Stimulated activated CD8-positive, alpha-beta memory T cell treated with anti-CD3 and anti-CD28 coated beads, Interleukin-7, amount 100 ng/mL, for 4 hours (primary cell): ENCODE data around the gene C6orf15.
"Not testable (repeated sequence)": the region's sequence is repeated elsewhere in the genome, so short reads cannot be mapped to it uniquely, and the experiment has no call there.

ENCODE experiments used
- DNase-seq, 2 donors: peaks; one replicate each; pipeline ENCODE4 v3.0.0-alpha.2; 2020; ENCODE audit warnings: low read depth in 2 of 2

C6orf15 gene

DNA sequence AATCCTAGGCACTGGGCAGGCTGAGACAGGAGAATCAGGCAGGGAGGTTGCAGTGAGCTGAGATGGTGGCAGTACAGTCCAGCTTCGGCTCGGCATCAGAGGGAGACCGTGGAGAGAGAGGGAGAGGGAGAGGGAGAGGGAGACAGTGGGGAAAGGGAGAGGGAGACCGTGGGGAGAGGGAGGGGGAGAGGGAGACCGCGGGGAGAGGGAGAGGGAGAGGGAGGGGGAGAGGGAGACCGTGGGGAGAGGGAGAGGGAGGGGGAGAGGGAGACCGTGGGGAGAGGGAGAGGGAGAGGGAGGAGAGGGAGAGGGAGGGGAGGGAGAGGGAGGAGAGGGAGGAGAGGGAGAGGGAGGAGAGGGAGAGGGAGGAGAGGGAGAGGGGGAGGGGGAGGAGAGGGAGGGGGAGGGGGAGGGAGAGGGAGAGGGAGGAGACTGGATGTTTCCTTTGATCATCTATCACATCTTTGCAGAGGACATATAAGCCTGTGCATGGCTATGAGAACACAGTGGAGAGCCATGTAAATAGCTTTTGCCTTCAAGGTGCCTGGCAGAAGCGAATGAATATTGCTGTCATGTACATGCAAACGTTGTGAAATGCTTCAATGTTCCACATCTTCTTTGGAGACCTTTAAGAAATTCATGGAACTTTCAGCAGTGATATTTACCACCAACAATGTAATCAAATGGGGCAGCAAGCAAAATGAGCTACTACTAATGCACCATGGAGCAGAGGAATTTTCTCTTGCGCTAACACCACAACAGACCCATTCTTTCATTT lies 44.3 kb downstream of the C6orf15 start:
- not testable (repeated sequence) for DNase-seq

DNA sequence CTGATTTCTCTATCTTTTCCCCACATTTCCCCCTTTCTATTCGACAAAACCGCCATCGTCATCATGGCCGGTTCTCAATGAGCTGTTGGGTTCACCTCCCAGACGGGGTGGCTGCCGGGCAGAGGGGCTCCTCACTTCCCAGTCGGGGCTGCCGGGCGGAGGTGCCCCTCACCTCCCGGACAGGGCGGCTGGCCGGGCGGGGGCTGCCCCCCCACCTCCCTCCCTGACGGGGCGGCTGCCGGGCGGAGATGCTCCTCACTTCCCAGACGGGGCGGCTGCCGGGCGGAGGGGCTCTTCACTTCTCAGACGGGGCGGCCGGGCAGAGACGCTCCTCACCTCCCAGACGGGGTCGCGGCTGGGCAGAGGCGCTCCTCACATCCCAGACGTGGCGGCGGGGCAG lies 45.3 kb downstream of the C6orf15 start:
- not testable (repeated sequence) for DNase-seq

DNA sequence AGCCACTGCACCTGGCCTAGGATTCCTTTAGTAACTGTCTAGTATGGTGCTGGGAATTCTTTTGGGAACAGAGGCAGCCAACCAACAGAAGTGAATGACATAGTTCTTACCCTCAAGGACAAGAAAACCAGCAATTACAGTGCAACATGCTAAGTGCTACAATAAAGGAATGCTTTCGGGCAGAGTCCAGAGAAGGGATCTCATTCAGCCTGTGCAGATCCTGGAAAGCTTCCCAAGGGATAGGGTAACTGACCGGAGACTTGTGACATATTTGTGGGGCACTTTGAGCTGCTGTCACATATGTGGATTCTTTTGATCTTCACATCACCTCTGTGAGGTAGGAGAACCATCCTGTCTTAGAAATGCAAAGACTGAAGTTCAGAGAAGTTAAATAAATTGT lies 46.8 kb downstream of the C6orf15 start:
- DNase-seq = no peak

DNA sequence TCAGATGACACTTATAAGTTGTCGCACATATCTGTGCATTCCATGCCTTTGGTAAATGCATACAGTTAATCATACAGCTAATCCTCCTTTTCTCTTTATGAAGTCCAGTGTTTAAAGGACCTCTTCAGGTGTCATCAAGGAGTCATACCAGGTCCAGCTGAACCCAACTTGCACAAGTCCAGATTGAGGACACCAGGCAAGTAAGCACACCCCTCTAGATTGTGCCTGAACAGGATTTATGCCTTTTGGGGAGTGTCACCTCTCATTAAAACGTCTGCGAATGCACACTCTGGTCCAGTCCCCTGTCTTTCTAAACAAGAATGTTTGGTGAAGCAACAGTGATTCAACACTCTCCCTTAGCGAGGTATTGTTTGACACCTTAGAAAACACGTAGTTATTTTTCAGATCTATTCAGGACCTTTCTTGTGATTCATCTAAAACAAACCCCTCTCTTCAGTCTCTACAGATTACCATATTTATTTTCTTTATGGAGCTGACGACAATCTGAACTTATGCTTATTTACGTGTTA lies 48.4 kb downstream of the C6orf15 start:
- no peak for DNase-seq
